ENCODE measurements around the gene TNS1. TPM values are rescaled to one million over a fixed set of nuclear protein-coding genes. Genes with fewer than 3 reads are reported as not detected.

The TNS1 gene
- total RNA-seq, 1 experiment from 2014 or later = 3.4 TPM

GRCh38 chr2:217927601-217928323 lies 75.0 kb downstream of the TNS1 start:
- no peak for DNase-seq
- Mint-ChIP-seq H3K4me1 (peaks cover 17 to 30% of the 10 kb centered on the region in 2 experiments), H3K27me3 (ENCODE audit: low read depth) (no peaks in the 10 kb centered on the region; the same call in none of the 2 replicates), H3K27ac (no peak overlapping the region), H3K36me3 (ENCODE audit: insufficient read depth in 1 of 3, low read depth in 3 of 3) (no peaks in the 10 kb centered on the region; a peak in 1 of 7 replicates), H3K9me3 (no peaks in the 10 kb centered on the region), H3K4me3 (no peak overlapping the region)
- Histone ChIP-seq H3K14ac (ENCODE audit: insufficient read depth, low read length) (no peak overlapping the region), H3K23ac (ENCODE audit: insufficient read length, low read depth, low read length) (no peak overlapping the region), H3K56ac (ENCODE audit: insufficient read length, low read depth, low read length) (no peak overlapping the region), H3K23me2 (ENCODE audit: insufficient read length, low read depth, low read length, poor library complexity, severe bottlenecking) (no peaks in the 10 kb centered on the region), H2BK5ac (ENCODE audit: insufficient read length, low read length) (no peak overlapping the region), H4K20me1 (ENCODE audit: control insufficient read depth, insufficient read depth, insufficient read length) (no peaks in the 10 kb centered on the region), H2BK12ac (ENCODE audit: insufficient read length, low read depth, low read length) (no peak overlapping the region), H3K27ac (ENCODE audit: insufficient read length, low read depth, low read length) (no peak overlapping the region), H2BK20ac (ENCODE audit: low read depth, low read length, poor library complexity, severe bottlenecking) (no peak overlapping the region), H2AFZ (ENCODE audit: low read length) (no peak overlapping the region), H3K27me3 (ENCODE audit: insufficient read depth, low read length) (no peaks in the 10 kb centered on the region), H2AK5ac (ENCODE audit: insufficient read length, low read length) (no peak overlapping the region), H3K18ac (ENCODE audit: insufficient read length, low read depth, low read length) (no peak overlapping the region), H4K5ac (ENCODE audit: insufficient read length, low read depth, low read length) (no peak overlapping the region), H4K91ac (ENCODE audit: insufficient read length, low read depth, low read length) (no peak overlapping the region), H2BK120ac (ENCODE audit: low read depth, low read length, poor library complexity, severe bottlenecking) (no peak overlapping the region), H3K4me1 (ENCODE audit: insufficient read depth, low read length) (0 out of 2 replicates have a peak, but pooled peaks cover 1% of the 10 kb centered on the region), H3K79me2 (ENCODE audit: insufficient read depth, low read length) (no peaks in the 10 kb centered on the region), H3K9ac (ENCODE audit: extremely low read depth, insufficient read length, low read length) (no peak overlapping the region), H3K79me1 (ENCODE audit: insufficient read depth, low read depth, low read length, poor library complexity, severe bottlenecking) (no peaks in the 10 kb centered on the region), H3K9me3 (ENCODE audit: control insufficient read depth, low read depth, low read length) (no peaks in the 10 kb centered on the region), H3T11ph (ENCODE audit: low read length) (no peak overlapping the region), H4K8ac (replicated peaks; ENCODE audit: insufficient read length, low read depth, low read length) (no peak overlapping the region), H3K4ac (ENCODE audit: low read depth, low read length) (no peak overlapping the region), H3K4me2 (ENCODE audit: insufficient read depth, insufficient read length, low read length) (no peak overlapping the region), H2BK15ac (ENCODE audit: low read depth, low read length) (no peak overlapping the region)
- no CpG with 5 or more reads among the region's 2 CpGs for WGBS (ENCODE audit: extremely low coverage, insufficient read length, low lambda C conversion rate)
- TF ChIP-seq, protein P1, sequence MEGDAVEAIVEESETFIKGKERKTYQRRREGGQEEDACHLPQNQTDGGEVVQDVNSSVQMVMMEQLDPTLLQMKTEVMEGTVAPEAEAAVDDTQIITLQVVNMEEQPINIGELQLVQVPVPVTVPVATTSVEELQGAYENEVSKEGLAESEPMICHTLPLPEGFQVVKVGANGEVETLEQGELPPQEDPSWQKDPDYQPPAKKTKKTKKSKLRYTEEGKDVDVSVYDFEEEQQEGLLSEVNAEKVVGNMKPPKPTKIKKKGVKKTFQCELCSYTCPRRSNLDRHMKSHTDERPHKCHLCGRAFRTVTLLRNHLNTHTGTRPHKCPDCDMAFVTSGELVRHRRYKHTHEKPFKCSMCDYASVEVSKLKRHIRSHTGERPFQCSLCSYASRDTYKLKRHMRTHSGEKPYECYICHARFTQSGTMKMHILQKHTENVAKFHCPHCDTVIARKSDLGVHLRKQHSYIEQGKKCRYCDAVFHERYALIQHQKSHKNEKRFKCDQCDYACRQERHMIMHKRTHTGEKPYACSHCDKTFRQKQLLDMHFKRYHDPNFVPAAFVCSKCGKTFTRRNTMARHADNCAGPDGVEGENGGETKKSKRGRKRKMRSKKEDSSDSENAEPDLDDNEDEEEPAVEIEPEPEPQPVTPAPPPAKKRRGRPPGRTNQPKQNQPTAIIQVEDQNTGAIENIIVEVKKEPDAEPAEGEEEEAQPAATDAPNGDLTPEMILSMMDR (conservative IDR thresholded peaks at IDR 0.05) = no peak
